ENCODE measurements around the gene HOXA7. TPM values are rescaled to one million over a fixed set of nuclear protein-coding genes. Genes with fewer than 3 reads are reported as not detected.
A peak's percentile ranks its signal among the peaks of the same experiment; 100 is the strongest.

The HOXA7 gene
- total and polyA plus RNA-seq, 8 donors, result 0.98 to 34.8 (median 1.2) TPM; not detected in 1

- Histone ChIP-seq H3K36me3 (no peaks in the 10 kb centered on the region), H3K27me3 (peaks cover 8 to 100% (median 91%) of the 10 kb centered on the region in 3 donors), H3K27ac (peak overlapping the region in 1 of 5 donors; percentile 99), H3K4me1 (peaks cover 8 to 65% (median 48%) of the 10 kb centered on the region in 4 donors), H3K4me3 (no peak overlapping the region), H3K9me3 (no peaks in the 10 kb centered on the region)
- WGBS, 5 donors, result 13 to 33% (median 24%) methylated on average over 30 of the region's 30 CpGs
- intact Hi-C loops (cut with DNase I; ENCODE audit: low total_unique reads), result no loop called here
- peak in 1 of 2 donors; percentile 11 for DNase-seq
- no peak for TF ChIP-seq POLR2AphosphoS5 (IDR thresholded peaks at IDR 0.05)
- TF ChIP-seq CTCF (IDR thresholded peaks at IDR 0.05), result no peak
- no peak for TF ChIP-seq POLR2A (IDR thresholded peaks at IDR 0.05)
- TF ChIP-seq EP300 (IDR thresholded peaks at IDR 0.05), result no peak
These were observed 1.4 kb upstream of the HOXA7 start for GRCh38 chr7:27157702-27158431.

- H3K36me3 ChIP-seq, result no peaks in the 10 kb centered on the region
- TF ChIP-seq POLR2A (IDR thresholded peaks at IDR 0.05) (no peak), POLR2AphosphoS5 (IDR thresholded peaks at IDR 0.05) (no peak), CTCF (IDR thresholded peaks at IDR 0.05) (no peak), EP300 (IDR thresholded peaks at IDR 0.05) (no peak)
- peaks cover 8 to 100% (median 96%) of the 10 kb centered on the region in 3 donors for H3K27me3 ChIP-seq
- DNase-seq, result peak in 1 of 2 donors; percentile 17
- H3K4me3 ChIP-seq, result peak overlapping the region; percentile 43 to 65 (median 54)
- intact Hi-C loops (cut with DNase I; ENCODE audit: low total_unique reads), result no loop called here
- H3K27ac ChIP-seq, result peak overlapping the region in 4 of 5 donors; percentile 62 to 99 (median 74)
- peaks cover 12 to 72% (median 54%) of the 10 kb centered on the region in 4 donors for H3K4me1 ChIP-seq
- WGBS, 5 donors, result 14 to 26% (median 17%) methylated on average over 24 to 30 of the region's 30 CpGs
- H3K9me3 ChIP-seq, result no peaks in the 10 kb centered on the region
These were observed 634 bp upstream of the HOXA7 start for GRCh38 chr7:27156916-27157701.

GRCh38 chr7:27155816-27156507, 513 bp downstream of the HOXA7 start:
- peak in 1 of 2 donors; percentile 24 for DNase-seq
- intact Hi-C loops (cut with DNase I; ENCODE audit: low total_unique reads), result no loop called here
- H3K27ac ChIP-seq, result peak overlapping the region; percentile 30 to 99 (median 62)
- peak overlapping the region; percentile 43 to 65 (median 54) for H3K4me3 ChIP-seq
- no peaks in the 10 kb centered on the region for H3K9me3 ChIP-seq
- H3K36me3 ChIP-seq, result no peaks in the 10 kb centered on the region
- H3K4me1 ChIP-seq, result peaks cover 13 to 73% (median 54%) of the 10 kb centered on the region in 4 donors
- TF ChIP-seq CTCF (IDR thresholded peaks at IDR 0.05) (no peak), POLR2A (IDR thresholded peaks at IDR 0.05) (no peak)
- H3K27me3 ChIP-seq, result peaks cover 8 to 100% (median 96%) of the 10 kb centered on the region in 3 donors
- 5 to 7% (median 5%) methylated on average over 41 to 63 of the region's 63 CpGs for WGBS, 5 donors
